G401.6 (cell line): Measurements from ENCODE around the gene MAGI3.
"Not testable (repeated sequence)": the region's sequence is repeated elsewhere in the genome, so short reads cannot be mapped to it uniquely, and the experiment has no call there.

ENCODE experiments used
- FAIRE-seq: peaks from 2 replicates; lab custom pipeline; 2012; peaks lifted over from hg19 to GRCh38; lab: Jason Lieb, UNC

The MAGI3 gene

DNA sequence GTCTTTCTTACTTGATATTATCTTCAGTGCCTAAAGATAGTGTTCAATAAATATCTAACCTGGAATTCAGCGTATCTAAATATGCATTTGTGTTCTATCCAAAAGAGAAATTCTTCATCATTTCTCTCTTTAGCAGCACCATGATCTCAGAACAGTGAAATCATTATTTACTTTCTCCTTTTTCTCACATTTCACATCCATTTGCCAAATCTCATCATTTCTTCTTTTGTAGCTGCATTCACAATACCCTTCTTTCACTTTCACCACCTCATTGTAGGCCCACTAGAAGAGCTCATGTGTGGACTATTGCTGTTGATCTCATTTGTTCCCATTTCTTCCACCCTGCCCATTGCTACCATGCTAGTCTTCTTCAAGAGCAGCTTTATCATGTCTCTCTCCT lies 191.0 kb downstream of the MAGI3 start:
- FAIRE-seq = no peak

DNA sequence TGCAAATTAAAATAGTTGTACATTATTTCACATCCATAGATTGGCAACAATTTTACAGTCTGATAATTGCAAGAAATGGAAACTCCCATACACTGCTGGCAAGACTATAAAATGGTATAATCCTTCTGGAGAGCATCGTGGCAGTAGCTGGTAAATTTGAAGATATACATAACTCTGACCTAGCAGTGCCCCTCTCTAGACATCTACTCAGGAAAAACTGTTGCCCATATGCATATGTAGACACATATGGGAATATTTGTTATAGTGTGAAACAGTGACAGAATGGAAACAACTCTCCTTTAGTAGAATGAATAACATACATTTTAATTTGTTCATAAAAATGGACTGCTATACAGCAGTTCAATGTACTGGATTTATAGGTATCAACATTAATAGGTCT lies 191.8 kb downstream of the MAGI3 start:
- FAIRE-seq = no peak

DNA sequence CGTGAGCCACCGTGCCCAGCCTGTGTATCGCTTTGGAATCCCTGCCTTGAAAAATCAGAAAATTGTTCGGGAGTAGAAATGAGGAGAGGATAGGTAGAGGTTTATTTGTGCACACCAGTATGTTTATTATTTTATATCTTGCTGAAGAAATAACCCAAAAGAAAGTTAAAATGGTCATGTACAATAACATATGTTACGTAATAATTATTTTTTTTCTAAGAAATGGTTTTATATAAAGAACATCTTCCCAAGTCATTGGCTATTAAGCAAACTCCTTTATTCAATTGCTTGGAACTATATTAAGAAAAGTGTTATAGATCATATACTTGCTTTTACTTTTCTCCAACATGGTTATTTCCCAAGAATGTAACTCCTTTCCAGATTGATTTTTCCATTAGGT lies 197.2 kb downstream of the MAGI3 start:
- FAIRE-seq = no peak

DNA sequence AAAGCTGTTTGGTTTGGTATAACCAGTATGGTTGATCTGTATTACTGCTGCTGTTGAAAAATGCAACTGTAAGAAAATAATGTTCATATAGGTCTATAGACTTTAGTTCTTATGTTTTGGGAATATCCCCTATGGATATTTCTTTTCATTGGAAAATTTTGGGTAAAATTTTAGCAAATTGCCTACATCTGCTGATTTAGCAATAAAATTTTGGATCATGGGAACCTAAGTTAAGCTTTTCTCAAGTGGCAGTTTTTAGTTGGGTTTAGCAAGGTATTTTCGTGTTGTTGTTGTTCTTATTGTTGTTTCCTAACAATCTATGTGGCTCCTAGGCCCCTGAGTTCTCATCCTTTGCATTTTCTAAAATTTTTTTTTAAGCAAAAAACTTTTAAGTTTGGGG lies 201.9 kb downstream of the MAGI3 start:
- no peak for FAIRE-seq

DNA sequence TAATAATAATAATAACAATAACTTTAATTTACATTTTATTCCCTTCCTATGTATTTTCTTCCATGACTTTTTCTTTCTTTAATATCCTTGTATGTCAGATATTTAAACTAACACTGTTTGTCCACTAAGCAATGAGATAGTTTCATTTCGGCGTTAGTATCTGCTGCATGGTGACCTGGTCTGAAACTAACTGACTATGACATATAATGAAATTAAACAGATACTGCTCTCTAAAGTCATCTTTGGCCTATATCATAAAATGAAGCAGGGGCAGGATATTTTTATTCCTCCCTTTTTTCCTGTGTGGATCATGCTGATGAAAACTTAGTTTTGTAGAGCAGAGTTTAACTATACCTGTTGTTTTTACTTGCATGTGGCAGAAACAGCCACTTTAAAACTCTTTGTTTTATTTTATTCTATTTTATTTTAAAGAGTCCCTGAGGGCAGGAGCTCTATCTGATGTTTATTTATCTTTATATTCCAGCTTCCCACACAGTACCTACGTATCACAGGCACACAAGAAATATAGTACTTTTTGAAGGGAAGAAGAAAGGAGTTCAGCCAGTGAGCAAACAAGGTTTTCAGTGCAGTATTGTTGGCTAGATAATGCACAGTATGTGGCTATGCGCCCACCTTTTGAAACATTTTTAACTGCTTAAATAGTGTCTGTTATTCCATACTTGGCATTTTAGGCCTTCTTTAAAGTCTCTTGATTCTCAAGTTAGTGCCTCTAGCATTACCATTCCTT lies 203.4 kb downstream of the MAGI3 start:
- FAIRE-seq = no peak

DNA sequence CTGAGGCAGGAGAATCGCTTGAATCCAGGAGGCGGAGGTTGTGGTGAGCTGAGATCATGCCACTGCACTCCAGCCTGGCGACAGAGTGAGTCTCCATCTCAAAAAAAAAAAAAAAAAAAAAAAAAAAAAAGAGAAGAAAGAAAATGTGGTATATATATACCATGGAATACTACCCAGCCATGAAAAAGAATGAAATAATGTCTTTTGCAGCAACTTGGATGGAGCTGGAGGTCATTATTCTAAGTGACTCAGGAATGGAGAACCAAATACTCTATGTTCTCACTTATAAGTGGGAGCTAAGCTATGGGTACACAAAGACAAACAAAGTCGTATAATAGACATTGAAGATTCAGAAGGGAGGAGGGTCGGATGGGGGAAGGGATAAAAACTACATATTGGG lies 214.2 kb downstream of the MAGI3 start:
- FAIRE-seq = not testable (repeated sequence)

DNA sequence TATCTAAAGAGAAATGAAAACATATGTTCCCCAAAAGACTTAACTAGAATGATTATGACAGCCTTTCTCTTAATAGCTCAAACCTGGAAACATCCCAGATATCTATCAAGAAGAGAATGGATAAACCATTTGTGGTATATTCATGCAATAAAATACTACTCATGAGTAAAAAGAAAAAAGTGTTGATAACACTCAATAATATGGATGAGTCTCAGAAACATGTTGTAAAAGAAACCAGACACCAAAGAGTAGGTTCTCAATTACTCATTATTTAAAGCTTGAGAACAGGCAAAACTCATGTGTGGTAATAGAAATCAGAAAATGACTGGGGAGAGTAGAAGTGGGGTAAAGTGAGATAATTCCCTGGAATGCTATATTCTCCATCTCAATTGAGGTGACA lies 214.8 kb downstream of the MAGI3 start:
- FAIRE-seq = no peak

DNA sequence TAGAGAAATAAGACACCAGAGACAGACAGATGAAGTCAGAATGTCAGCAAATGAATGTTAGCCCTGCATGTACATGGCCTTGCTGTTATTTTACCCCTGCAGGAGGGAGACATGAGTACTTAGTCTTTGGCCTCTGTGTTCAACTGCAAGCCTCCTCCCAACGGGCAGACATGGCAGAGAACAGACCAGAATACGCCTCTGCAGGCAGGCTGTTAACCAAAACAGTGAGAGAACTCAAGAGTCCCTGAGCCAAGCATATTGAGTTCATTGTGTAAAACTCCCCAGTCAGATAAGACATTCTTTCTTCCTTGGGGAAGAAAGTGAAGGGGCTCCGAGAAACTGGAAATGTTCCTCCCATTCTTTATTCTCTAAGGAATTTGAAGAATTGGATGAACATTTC lies 218.1 kb downstream of the MAGI3 start:
- FAIRE-seq = no peak

DNA sequence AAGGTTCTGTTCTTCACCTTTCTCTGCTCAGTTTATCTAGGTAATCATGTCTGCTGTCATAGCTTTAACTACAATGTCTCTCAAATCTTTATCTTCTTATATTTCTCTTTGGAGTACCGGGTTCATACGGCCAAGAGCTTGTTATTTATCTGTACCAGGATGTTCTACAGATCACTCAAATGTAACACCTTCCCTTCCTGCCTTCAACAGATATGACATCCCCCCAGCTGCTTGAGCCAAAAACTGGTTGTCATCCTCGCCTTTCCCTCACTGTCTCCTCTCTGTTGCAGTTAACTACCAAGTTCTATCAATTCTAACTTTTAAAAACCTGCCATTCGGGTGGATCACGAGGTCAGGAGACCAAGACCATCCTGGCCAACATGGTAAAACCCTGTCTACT lies 220.1 kb downstream of the MAGI3 start:
- FAIRE-seq = no peak

DNA sequence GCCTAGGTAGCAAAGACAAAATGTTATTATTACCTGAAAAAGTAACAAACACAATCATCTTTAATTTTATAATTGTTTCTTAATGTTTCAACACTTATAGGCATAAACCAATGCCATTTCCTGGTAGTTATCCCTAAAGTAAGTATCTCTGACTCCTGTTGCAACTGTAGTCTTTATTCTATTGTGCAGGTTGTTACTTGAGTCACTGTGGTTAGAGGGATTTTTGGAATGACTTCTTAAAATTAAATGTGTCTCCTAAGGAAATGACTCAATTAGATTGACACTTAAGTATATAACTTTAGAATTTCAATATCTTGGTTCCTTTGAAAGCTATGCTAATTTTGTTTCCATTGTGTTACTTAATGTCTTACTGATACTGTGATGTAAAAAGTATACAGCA lies 225.1 kb downstream of the MAGI3 start:
- no peak for FAIRE-seq

DNA sequence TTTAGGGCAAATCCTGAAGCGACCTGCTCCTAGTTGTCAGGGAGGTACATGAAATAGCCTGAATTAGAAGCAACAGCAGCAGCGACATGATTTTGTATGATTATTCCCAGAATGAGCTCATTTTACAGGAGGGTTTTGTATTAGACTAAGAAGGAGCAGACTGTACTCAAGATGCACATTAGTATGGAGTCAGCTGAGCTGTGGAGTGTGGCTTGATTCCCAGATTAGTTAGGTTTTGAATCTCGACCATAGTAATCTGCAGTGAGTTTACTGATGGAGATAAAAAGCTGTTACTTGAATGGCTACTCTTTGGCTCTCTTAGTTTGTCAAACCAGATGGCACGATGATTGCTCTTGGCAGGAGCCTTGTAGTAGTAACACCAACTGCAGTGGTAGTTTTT lies 225.8 kb downstream of the MAGI3 start:
- FAIRE-seq = no peak

DNA sequence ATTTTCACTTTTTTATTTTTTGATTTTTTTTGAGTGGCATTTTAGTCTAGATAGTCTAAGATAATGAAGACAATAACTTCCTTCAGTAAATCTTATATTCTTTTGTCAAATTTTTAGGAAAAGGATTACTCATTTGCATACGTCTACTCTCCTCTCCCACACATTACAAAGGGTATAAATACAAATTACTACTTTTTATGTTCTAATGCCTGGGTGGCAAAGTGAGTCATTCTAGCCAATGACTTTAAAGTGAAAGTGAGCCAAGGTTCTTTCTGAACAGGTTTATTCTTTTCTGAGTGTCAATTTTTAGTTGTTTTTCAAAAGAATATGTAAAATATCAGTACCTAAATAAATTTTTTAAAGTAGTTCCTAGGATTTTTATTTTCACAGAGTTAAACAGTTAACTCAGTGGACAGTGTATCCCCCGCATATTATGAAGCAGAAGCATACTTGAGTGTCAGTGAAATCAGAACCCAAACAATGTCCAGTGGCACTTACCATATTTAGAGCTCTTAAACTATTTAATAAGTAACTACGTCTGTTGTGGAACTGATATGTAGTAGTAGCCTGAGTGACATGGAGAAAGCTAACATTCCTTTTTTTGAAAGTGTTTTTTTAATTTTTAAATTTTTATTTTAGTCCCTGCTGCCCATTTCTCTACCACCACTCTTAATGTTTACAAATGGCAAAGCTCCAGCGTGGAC lies 227.3 kb downstream of the MAGI3 start:
- FAIRE-seq = no peak

DNA sequence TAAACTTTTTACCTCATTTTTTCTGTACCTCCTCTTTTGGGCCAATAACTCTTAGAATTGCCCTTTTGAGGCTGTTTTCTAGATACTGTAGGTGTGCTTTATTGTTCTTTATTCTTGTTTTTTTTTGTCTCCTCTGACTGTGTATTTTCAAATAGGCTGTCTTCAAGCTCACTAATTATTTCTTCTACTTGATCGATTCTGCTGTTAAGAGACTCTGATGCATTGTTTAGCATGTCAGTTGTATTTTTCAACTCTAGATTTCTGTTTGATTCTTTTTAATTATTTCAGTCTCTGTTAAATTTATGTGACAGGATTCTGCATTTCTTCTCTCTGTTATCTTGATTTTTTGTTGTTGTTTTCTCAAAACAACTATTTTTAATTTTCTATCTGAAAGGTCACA lies 238.7 kb downstream of the MAGI3 start:
- FAIRE-seq = no peak

DNA sequence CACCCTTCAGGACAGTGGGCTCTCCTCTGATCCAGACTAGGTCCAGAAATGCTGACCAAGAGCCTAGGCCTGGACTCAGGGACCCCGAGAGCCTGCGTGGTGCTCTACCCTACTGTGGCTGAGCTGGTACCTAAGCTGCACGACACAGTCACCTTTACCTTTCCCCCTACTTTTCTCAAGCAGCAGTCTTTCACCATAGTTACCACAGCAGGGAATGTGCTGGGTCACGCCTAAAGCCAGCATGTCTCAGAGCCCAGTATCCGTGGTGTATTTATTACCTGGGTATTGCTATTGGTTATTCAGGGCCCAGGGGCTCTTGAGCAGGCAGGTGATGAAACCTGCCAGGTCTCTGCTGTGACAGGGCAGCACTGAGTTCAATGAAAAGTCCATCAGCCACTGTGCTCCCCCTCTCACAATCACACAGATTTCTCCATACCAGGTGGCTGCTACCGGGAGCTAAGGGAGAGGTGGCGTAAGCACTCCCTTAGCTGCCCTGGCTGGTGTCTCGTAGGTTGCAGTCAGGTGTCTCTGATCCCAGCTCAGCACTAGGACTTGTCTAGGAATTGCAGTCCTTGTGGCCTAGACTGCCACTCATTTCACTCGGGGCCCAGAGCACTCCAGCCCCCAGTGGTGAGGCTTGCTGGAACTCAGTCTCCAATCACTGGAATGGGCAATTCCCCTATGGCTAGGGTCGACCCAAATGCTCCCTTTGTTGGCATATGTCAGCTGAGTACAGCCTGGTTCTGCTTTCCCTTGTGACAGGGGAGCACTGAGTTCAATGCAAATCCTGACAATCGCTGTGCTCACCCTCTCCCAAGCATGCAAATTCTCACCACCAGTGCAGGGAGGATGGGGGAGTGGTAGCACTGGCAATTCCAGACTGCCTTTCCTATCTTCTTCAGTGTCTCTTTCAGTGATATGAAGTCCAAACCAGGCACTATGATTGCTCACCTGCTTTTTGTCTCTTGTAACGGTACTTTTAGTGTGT lies 240.3 kb downstream of the MAGI3 start:
- FAIRE-seq = no peak

DNA sequence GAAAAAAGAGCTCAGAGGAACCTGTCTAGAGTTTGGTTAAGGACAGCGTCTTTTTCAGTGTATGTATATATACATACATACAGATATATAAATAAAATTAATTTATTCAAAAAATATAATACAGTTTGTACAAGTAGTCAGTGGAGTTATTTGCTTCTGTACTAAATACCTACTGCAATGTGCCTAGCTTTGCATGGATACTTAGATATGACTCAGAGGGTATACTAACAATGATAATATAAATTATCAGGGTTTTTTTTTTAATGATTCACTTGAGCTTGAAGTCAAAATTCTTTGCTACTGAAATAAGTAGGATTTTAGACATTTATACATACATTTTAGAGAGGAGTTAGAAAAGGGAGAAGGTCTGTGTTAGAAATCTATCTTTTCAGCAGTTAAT lies 251.1 kb downstream of the MAGI3 start:
- FAIRE-seq = no peak

DNA sequence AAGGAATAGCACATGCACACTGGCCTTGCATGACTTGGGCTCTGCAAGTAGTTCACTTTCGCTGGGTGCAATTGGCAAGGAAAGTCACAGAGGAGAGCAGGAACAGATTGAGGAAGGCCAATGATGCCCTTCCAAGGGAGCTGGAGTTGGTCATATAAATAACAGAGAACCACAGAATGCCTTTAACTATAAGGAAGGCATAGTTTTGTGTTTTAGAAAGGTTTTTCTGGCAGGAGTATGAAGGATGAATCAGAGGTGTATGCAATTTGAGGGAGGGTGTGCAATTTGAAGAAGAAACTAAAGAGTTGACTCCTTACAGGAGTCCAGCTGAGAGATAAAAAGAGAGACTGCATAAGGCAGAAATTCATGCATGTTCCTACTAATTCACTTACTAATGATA lies 256.8 kb downstream of the MAGI3 start:
- FAIRE-seq = no peak

DNA sequence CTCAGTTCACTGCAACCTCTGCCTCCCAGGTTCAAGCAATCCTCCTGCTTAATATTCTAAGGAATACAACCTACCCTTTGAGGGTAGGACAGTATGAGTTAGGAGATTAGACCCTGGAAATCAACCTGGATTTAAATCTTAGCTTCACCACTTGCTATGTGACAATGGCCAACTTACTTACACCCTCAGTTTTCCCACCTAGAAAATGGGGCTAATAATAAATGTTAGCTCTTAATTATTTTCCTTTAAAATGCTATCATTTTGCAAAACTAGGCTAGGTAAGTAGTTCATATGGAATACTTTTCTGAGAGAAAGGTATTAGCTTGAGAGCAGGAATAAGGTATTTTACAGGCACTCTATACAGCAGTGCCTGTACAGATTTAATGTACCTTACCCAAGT lies 258.2 kb downstream of the MAGI3 start:
- no peak for FAIRE-seq

DNA sequence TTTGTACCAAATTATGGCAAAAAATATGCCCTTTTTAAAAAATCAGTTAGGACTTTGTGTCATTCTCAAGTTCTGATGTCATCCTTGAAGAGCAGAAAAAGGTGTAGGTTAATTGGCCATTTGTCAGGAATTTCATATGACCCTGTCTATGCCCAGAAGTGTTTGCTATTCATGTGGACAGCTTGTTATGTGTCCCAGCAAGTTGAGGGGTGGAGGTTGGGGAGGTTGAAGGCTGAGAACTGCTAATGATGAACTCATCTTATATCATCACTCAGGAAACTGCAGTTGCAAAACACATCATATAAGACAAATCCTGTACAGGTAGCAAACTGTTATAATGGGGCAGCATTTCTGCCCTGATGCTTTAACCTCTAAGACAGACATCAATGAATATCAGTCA lies 262.5 kb downstream of the MAGI3 start:
- no peak for FAIRE-seq

DNA sequence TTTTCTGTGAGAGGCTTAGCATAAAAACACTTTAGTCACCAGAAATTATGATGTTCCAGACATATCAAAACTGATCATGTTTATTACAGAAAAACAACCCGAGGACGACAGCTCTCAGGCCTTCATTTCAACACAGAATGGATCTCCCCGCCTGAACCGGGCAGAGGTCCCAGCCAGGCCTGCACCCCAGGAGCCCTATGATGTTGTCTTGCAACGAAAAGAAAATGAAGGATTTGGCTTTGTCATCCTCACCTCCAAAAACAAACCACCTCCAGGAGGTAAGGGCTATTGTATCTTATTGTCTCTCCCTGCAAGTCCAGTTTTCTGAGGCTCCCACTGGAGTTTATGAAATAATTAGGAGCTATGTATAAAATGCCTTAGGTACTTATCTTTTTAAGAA lies 263.4 kb downstream of the MAGI3 start:
- no peak for FAIRE-seq

DNA sequence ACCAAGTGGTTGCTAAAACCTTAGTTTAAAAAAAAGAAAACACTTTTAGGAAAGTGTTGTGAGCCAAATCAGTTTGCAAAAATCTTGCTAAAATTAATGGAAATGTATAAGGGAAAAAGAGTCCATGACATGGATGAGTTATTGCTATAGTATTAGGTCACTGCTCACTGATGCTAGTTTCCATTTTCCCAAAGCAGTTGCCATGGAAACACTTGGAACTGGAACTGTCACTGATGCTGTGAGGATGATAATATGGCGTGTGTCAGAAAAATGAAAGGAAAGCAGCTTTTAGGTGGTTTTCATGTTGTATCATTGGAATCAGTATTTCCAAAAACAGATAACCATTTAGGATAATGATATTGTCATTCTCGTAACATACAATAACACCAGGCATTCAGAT lies 264.6 kb downstream of the MAGI3 start:
- FAIRE-seq = no peak

DNA sequence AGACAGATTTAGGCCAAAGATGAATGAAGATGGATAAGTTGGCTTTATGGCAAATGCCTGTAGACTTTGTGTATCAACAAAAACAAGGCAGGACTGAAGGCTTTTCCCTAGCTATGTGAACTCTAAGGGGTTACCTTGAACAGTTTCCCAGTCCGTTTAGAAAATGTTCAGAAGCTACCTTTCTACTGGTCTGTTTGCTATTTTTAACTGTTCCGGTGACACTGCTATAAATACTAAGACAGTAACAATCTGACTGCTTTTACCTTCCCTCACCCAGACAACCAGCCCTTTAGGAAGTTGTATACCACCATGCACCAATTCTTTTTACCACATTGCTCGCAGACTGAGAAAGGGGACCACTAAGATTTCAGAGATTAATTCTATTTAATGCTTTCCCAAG lies 266.8 kb downstream of the MAGI3 start:
- no peak for FAIRE-seq

DNA sequence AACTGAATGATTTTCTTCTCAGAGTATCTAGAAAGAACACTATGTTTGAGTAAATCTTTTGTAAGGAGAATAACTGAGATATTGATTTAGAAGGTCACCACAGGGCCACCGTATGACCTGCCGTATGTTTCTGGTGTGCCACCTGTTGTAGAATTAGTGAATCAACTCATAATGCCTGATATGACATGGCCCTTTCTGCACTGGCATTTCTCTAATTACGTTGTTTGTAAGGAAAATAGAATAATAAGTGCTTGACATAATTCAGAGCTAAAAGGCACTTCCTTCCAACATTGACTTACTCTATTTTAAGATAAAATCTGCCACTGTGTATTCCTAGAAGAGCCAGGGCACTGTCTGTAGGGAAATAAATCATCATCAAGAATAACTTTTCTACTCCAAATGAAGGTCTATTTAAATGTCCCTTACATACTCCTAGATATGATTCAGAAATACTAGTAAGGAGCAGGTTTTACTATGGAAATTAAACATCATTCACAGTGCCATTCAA lies 267.3 kb downstream of the MAGI3 start:
- no peak for FAIRE-seq

DNA sequence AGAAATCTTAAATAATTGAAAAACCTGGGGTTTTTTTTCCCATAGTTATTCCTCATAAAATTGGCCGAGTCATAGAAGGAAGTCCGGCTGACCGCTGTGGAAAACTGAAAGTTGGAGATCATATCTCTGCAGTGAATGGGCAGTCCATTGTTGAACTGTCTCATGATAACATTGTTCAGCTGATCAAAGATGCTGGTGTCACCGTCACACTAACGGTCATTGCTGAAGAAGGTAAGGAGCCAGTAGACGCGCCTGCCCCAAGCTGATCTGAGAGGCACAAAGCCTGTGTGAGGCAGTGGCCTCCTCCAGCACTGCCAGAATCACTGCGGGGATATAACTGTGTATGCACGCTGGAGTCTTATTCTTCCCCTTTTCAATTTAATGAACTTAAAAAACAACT lies 268.7 kb downstream of the MAGI3 start:
- no peak for FAIRE-seq
